GM18873 (cell line): ENCODE data around the gene HSDL1.

Experiments used
- ATAC-seq: cut with Tn5 transposase; IDR thresholded peaks from one replicate; pipeline ENCODE4 v1.9.1; 2021; ENCODE audit warnings: mild to moderate bottlenecking, moderate library complexity, moderate number of reproducible peaks; ENCODE audit not compliant: unreplicated experiment, low FRiP score

Gene HSDL1

DNA sequence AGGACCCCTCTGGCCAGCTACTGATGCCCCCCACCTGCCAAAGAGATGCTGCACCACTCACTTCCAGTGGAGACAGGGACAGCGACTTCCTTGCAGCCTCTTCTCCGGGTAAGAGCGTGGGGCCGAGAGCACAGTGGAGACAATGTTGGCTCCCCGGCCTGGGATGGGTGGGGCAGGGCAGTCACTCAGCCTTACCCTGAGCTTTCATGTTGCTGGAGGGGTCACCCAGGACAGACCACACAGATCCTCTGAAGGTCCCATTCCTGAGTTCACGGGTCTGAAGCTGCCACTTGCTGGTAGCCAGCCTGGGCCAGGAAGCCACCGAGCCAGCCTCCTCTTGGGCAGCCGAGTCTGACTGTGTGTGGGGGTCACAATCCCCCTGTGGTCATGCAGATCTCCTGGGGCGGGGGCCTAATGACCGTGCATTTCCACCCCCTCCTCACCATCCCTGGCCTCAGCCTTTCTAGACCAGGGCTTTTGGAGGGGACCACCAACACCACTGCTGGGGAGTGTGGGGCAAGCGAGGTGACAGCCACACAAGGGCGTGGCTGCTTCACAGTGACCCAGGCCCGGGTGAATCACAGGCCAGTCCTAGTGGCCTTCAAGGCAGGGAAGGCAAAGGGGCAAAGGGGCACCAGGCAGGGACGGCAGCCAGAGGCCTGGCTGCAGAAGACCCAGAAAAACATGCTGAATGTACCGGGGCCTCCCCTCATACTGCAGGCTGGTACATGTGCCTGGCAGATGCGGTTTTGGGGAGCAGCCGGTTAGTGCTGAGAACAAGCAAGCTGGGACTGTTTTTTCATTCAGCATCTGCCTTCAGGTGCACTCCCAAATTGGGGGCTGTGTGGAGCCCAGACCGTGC lies 31.4 kb upstream of the HSDL1 start:
- no peak for ATAC-seq

DNA sequence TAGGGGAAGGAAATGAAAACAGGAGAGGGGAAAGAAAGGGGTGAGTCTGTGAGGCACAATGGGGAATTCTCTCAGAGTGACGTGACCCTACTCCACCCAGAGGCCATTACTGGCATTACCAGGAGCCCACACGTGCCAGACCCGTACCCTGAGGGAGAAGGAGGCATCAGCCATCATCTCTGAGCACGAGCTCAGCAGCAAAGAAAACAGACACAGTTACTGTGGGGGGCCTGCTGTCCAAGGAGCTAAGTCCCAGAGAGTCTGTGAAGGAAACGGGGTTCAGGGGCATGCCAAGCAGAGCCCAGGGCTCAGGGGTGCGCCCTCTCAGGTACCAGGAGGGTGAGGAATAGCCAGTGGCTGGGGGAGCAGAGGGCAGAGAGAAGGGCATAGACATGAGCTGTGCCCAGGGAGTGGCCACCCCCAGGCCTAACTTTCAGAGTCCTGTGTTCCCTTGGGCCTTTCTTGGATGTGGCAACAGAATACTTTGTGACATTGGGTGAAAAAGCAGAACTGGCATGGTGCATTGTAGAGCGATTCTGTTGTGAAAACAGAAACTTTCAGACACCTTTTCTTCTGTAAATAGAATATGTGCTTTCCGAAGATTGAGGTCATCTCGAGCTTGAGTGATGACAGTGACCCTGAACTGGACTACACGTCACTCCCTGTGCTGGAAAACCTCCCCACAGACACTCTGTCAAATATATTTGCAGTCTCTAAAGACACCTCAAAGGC lies 30.5 kb upstream of the HSDL1 start:
- peak; percentile 70 for ATAC-seq

GRCh38 chr16:84174396-84174795 lies 29.4 kb upstream of the HSDL1 start:
- ATAC-seq = no peak

DNA sequence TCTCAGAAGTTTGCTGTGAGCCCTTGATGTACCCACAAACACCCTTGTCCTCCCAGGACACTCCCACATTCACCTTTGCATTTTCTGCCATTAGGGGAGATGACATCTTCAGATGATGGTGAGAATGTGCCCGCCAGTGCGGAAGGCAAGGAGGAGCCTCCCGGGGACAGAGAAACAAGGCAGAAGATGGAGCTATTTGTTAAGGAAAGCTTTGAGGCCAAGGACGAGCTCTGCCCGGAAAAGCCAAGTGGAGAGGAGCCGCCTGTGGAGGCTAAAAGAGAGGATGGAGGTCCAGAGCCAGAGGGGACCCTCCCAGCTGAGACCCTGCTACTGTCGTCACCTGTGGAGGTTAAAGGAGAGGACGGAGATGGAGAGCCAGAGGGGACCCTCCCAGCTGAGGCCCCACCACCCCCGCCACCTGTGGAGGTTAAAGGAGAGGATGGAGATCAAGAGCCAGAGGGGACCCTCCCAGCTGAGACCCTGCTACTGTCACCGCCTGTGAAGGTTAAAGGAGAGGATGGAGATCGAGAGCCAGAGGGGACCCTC lies 24.9 kb upstream of the HSDL1 start:
- no peak for ATAC-seq

- no peak for ATAC-seq
Observed at GRCh38 chr16:84166796-84167695, 22.1 kb upstream of the HSDL1 start.

DNA sequence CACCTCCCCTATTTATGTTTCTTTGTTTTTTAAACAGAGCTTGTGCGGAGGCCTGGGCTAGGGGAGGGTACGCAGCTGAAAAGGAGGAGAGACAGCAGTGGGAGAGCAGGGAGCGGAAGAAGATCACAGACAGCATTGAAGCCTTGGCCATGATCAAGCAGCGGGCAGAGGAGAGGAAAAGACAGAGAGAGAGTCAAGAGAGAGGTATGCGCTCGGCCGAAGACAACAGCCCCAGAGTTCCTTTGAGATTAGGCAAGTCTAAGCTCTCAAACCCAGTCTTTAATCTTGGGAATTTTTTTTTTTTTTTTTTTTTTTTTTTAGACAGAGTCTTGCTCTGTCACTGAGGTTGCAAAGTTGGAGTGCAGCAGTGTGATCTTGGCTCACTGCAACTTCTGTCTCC lies 20.8 kb upstream of the HSDL1 start:
- ATAC-seq = no peak

- ATAC-seq = no peak
Observed at GRCh38 chr16:84161801-84162200, 16.8 kb upstream of the HSDL1 start.

DNA sequence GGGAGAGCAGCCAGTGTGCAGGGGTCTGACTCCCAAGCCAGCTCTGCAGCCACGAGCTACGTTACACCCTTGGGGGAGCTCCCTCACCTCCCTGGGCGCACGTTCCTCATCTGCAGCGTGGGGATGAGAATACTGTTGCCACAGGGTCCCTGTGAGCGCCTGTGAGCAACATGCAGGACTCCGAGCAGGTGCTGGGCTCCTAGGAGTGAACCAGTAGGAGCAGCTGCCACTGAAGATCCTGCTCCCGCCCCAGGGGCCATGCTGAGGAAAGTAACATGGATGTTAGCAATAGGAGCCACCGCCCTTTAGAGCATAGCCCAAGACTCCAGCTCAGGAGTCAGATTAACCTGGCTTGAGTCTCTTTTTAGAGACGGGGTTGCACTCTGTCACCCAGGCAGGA lies 16.1 kb upstream of the HSDL1 start:
- no peak for ATAC-seq

- ATAC-seq = no peak
Observed at GRCh38 chr16:84159800-84160199, 14.8 kb upstream of the HSDL1 start.

DNA sequence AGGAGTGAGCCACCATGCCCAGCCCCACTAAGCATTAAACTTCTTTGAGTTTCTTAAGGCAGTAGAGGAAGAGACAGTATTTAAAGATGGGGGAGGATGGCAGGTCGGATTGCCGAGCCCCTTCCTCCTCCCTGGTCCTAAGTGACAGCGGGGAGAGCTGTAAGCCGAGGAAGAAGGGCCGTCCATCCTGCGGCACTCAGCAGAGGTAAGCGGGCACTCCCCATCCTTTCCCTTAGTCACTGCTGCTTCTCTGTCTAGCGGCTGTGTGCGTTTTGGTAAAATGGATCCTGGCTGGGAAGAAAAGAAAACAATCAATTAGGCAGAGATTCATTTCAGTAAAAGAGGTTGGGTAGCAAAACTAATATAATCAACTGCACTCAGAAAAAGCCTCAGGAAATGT lies 14.0 kb upstream of the HSDL1 start:
- no peak for ATAC-seq

DNA sequence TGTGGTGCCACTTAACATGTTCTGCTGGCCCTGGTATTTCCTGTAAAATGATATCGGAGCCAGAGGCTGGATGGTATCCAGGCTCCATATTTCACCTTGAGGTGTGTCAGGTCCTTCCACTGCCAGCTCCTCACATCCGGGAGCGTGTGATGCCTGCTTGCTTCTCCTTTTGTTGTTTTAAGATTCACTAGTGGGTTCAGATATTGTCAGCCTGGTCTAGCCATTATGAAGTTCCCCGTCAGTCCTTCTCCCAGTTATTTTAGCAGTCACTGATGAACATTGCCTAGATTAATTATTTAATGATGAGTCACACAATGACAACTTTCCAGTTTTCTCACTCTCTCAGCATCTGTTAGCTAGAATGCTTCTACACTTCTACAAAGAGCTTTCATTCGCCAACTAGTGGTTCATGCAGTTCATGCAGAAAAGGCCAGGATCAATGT lies 11.4 kb upstream of the HSDL1 start:
- ATAC-seq = no peak

- ATAC-seq = no peak
Observed at GRCh38 chr16:84155771-84156170, 10.8 kb upstream of the HSDL1 start.

GRCh38 chr16:84155226-84155625 lies 10.2 kb upstream of the HSDL1 start:
- no peak for ATAC-seq

DNA sequence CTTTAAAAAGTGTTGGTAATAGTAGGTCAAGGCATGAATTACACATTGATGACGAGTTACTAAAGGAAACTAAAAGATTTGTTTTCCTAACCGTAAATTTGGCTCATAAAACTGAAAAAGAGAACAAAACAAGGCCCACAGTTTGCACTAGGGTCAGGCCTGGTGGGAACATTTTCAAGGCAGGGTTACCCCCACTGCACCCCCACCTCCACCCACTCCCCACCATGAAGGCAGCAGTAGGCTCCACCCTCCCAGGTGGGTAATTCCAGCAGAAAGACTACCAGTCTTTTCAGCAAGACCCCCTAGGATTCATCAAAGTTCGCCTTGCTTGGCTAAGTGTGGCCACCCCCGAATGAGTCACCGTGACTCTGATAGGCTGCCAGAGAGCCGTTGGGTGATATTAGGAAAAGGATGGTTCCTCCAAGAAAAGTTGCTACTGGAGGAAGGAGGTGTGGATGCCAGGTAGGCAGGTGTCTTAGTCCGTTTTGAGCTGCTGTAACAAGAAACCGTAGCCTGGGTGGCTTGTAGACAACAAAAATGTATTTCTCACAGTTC lies 8.8 kb upstream of the HSDL1 start:
- ATAC-seq = no peak

DNA sequence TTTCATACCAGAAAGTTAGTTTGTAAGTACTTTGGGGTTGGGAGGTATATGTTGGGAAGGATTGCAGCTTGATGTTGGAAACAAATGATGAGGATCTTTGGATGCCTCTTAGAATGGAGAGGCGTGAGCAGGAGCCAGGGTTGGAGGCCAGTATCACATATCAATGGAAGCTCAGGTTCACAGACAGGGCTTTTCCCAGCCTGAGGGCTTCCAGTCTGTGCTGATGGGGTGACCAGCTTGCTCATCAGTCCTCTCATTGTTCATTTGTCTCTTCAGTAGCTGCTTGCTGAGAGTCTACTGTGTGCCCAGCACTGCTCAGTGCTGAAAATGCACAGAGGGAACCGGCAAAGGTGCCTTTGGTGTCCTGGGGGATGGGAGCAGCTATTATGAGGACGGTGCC lies 5.9 kb upstream of the HSDL1 start:
- no peak for ATAC-seq

DNA sequence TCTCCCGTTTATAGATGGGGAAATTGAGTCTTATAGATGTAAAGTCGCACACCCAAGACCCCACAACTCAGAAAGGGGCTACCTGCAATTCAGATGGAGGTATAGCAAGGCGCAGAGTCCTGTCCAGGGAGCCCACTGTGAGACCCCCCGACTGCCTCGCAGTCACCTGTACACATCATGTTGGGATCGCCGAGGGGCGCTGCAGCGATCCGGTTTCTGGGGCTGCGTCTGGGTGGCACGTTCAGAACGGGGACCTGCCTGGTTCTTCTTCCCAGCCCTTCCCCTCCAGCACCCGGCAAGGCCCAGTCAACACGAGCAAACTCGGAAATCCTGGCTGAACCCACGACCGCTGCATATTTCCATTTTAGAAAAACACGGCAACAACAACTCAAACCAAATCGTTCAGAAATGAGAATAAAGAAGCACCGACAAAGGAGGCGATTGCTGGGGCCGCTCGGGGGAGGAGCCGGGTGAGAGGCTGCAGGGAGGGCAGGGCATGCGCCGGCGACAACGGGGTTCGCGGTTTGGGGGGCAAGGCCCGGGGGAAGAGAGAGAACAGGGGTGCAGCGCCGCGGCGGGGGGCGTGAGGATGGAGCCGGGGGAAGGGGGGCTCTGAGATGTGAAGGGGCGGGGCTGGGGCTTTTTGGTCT lies 643 bp downstream of the HSDL1 start:
- no peak for ATAC-seq

DNA sequence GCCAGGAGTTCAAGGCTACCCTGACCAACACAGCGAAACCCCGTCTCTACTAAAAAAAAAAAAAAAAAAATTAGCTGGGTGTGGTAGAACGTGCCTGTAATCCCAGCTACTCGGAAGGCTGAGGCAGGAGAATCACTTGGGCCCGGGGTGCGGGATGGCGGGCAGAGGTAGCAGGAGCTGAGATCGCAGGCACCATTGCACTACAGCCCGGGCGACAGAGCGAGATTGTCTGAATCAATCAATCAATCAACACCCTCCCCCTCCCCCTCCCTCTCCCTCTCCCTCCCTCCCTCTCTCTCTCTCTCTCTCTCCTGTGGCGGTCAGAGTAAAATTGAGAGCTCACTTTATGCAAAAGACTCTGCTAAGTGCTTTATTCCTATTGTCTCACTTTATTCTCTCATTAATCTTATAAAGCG lies 1.2 kb downstream of the HSDL1 start:
- no peak for ATAC-seq

- no peak for ATAC-seq
Observed at GRCh38 chr16:84143081-84143480, 1.9 kb downstream of the HSDL1 start.

DNA sequence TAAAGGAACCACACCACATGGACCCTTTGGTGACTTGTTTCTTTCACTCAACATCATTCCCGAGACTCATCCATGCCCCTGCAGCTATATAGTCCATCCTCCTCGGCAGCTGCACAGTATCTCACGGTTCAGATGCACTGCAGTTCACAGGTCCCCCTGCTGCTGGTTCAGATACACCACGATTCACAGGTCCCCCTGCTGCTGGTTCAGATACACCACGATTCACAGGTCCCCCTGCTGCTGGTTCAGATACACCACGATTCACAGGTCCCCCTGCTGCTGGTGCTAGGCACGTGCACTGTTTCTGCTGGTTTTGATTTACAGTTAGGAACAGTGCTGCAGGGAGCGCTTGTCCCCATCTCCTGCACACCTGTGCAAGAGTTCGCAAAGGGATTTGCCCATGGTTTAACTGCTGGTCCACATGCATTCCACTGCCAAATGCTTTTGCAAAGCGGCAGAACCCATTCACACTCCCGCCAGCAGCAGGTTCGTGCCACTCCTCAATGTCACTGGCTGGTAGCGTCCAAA lies 3.8 kb downstream of the HSDL1 start:
- no peak for ATAC-seq
